ENCODE measurements around the gene KIF12. TPM values are rescaled to one million over a fixed set of nuclear protein-coding genes. Genes with fewer than 3 reads are reported as not detected.

The KIF12 gene
- total RNA-seq, 1 donor from 2014 or later: 0.34 TPM

DNA sequence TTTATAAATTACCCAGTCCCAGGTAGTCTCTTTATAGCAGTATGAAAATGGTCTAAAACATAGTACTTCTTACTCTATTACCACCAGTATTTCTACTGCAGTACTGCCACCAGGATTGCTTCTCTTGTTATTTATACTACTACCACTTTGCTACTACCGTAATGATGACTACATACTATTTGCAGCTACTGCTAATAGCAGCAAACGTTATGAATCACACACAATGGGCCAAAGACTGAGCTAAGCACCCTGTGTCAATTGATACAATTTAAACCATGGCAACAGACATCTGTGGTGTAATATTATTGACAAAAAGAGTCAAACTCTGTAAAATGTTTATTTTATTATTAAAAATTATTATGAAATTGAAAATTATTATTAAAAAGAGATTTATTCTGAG, 15.3 kb upstream of the KIF12 start:
- Histone ChIP-seq H3K79me2 (ENCODE audit: insufficient read depth, low read length) (no peaks in the 10 kb centered on the region), H3K9ac (ENCODE audit: low read length) (no peak overlapping the region), H2AFZ (ENCODE audit: low read depth, low read length) (no peak overlapping the region), H4K20me1 (ENCODE audit: insufficient read depth, low read length) (no peaks in the 10 kb centered on the region), H3K4me2 (ENCODE audit: low read length) (no peak overlapping the region), H3K9me3 (ENCODE audit: insufficient read depth, low read depth, low read length) (no peaks in the 10 kb centered on the region), H3K36me3 (ENCODE audit: insufficient read depth, low read length) (no peaks in the 10 kb centered on the region), H3K4me3 (ENCODE audit: insufficient read depth, low read depth, low read length) (no peak overlapping the region), H3K27me3 (ENCODE audit: insufficient read depth, low read length) (peaks cover 27% of the 10 kb centered on the region), H3K4me1 (ENCODE audit: insufficient read depth, low read length) (no peaks in the 10 kb centered on the region), H3K27ac (ENCODE audit: low read depth, low read length) (no peak overlapping the region)
- H3K27me3 Mint-ChIP-seq (ENCODE audit: low read depth, unreplicated experiment): peaks cover 42% of the 10 kb centered on the region
- H3K9me3 Mint-ChIP-seq (ENCODE audit: unreplicated experiment): peaks cover 5% of the 10 kb centered on the region
- peaks cover 11% of the 10 kb centered on the region for H3K4me1 Mint-ChIP-seq (ENCODE audit: low read depth, unreplicated experiment)
- H3K4me3 Mint-ChIP-seq (ENCODE audit: unreplicated experiment): no peak overlapping the region
- FAIRE-seq: no peak
- no peak for TF ChIP-seq CTCF (IDR thresholded peaks at IDR 0.05; ENCODE audit: insufficient read depth, low read depth, low read length)
- no peak for TF ChIP-seq EZH2 (IDR thresholded peaks at IDR 0.05; ENCODE audit: insufficient read depth, low read length)
- H3K36me3 Mint-ChIP-seq (ENCODE audit: low read depth, unreplicated experiment): peaks cover 3% of the 10 kb centered on the region
- peak; percentile 22 for DNase-seq (ENCODE audit: low read depth)
- no peak overlapping the region for H3K27ac Mint-ChIP-seq (ENCODE audit: unreplicated experiment)

GRCh38 chr9:114112778-114113584, 13.9 kb upstream of the KIF12 start:
- H3K27ac Mint-ChIP-seq (ENCODE audit: unreplicated experiment): no peak overlapping the region
- H3K4me1 Mint-ChIP-seq (ENCODE audit: low read depth, unreplicated experiment): peaks cover 12% of the 10 kb centered on the region
- H3K4me2 ChIP-seq (ENCODE audit: low read length): peak overlapping the region; percentile 14
- H4K20me1 ChIP-seq (ENCODE audit: insufficient read depth, low read length): no peaks in the 10 kb centered on the region
- DNase-seq (ENCODE audit: low read depth) (peak; percentile 65), FAIRE-seq (no peak)
- TF ChIP-seq CTCF (IDR thresholded peaks at IDR 0.05; ENCODE audit: insufficient read depth, low read depth, low read length) (no peak), EZH2 (IDR thresholded peaks at IDR 0.05; ENCODE audit: insufficient read depth, low read length) (no peak)
- H3K9me3 ChIP-seq (ENCODE audit: insufficient read depth, low read depth, low read length): no peaks in the 10 kb centered on the region
- peaks cover 3% of the 10 kb centered on the region for H3K36me3 Mint-ChIP-seq (ENCODE audit: low read depth, unreplicated experiment)
- no peak overlapping the region for H2AFZ ChIP-seq (ENCODE audit: low read depth, low read length)
- no peaks in the 10 kb centered on the region for H3K4me1 ChIP-seq (ENCODE audit: insufficient read depth, low read length)
- H3K4me3 Mint-ChIP-seq (ENCODE audit: unreplicated experiment): no peak overlapping the region
- H3K4me3 ChIP-seq (ENCODE audit: insufficient read depth, low read depth, low read length): no peak overlapping the region
- peaks cover 20% of the 10 kb centered on the region for H3K27me3 ChIP-seq (ENCODE audit: insufficient read depth, low read length)
- no peaks in the 10 kb centered on the region for H3K36me3 ChIP-seq (ENCODE audit: insufficient read depth, low read length)
- peaks cover 40% of the 10 kb centered on the region for H3K27me3 Mint-ChIP-seq (ENCODE audit: low read depth, unreplicated experiment)
- H3K9ac ChIP-seq (ENCODE audit: low read length): no peak overlapping the region
- H3K27ac ChIP-seq (ENCODE audit: low read depth, low read length): no peak overlapping the region
- H3K9me3 Mint-ChIP-seq (ENCODE audit: unreplicated experiment): peaks cover 5% of the 10 kb centered on the region
- no peaks in the 10 kb centered on the region for H3K79me2 ChIP-seq (ENCODE audit: insufficient read depth, low read length)

- Histone ChIP-seq H4K20me1 (ENCODE audit: insufficient read depth, low read length) (no peaks in the 10 kb centered on the region), H3K36me3 (ENCODE audit: insufficient read depth, low read length) (no peaks in the 10 kb centered on the region), H3K27me3 (ENCODE audit: insufficient read depth, low read length) (peaks cover 14% of the 10 kb centered on the region), H3K4me3 (ENCODE audit: insufficient read depth, low read depth, low read length) (no peak overlapping the region), H3K9me3 (ENCODE audit: insufficient read depth, low read depth, low read length) (no peaks in the 10 kb centered on the region), H3K79me2 (ENCODE audit: insufficient read depth, low read length) (no peaks in the 10 kb centered on the region), H3K4me2 (ENCODE audit: low read length) (no peak overlapping the region), H3K9ac (ENCODE audit: low read length) (no peak overlapping the region), H3K4me1 (ENCODE audit: insufficient read depth, low read length) (no peaks in the 10 kb centered on the region), H2AFZ (ENCODE audit: low read depth, low read length) (no peak overlapping the region), H3K27ac (ENCODE audit: low read depth, low read length) (no peak overlapping the region)
- H3K9me3 Mint-ChIP-seq (ENCODE audit: unreplicated experiment): peaks cover 1% of the 10 kb centered on the region
- H3K27ac Mint-ChIP-seq (ENCODE audit: unreplicated experiment): no peak overlapping the region
- peaks cover 33% of the 10 kb centered on the region for H3K27me3 Mint-ChIP-seq (ENCODE audit: low read depth, unreplicated experiment)
- FAIRE-seq (peak; percentile 37), DNase-seq (ENCODE audit: low read depth) (no peak)
- peaks cover 3% of the 10 kb centered on the region for H3K36me3 Mint-ChIP-seq (ENCODE audit: low read depth, unreplicated experiment)
- peaks cover 12% of the 10 kb centered on the region for H3K4me1 Mint-ChIP-seq (ENCODE audit: low read depth, unreplicated experiment)
- no peak for TF ChIP-seq EZH2 (IDR thresholded peaks at IDR 0.05; ENCODE audit: insufficient read depth, low read length)
- no peak for TF ChIP-seq CTCF (IDR thresholded peaks at IDR 0.05; ENCODE audit: insufficient read depth, low read depth, low read length)
- no peak overlapping the region for H3K4me3 Mint-ChIP-seq (ENCODE audit: unreplicated experiment)
Observed at GRCh38 chr9:114112325-114112724, 13.2 kb upstream of the KIF12 start.

Measured in astrocyte (in vitro differentiated cells and primary cell).